ENCODE data around the gene DUS1L. TPM values are rescaled to one million over a fixed set of nuclear protein-coding genes. Genes with fewer than 3 reads are reported as not detected.

DUS1L gene
- polyA plus RNA-seq, 1 of the 3 experiments (the other 2 are of a cell fraction), result 163 TPM

GRCh38 chr17:82012261-82012639 is 53.4 kb downstream of the DUS1L start:
- TF ChIP-seq RXRA (IDR thresholded peaks at IDR 0.05; ENCODE audit: borderline replicate concordance, low read depth) (no peak), FOXJ3 (CRISPR knock-in tag; IDR thresholded peaks at IDR 0.05) (no peak), ELF1 (IDR thresholded peaks at IDR 0.05) (no peak), PBX3 (IDR thresholded peaks at IDR 0.05) (no peak), EP300 (IDR thresholded peaks at IDR 0.05; ENCODE audit: borderline replicate concordance in 1 of 2, low read depth in 1 of 2, low read length in 1 of 2) (no peak), SIN3A (IDR thresholded peaks at IDR 0.05; ENCODE audit: borderline replicate concordance, low read depth, low read length) (no peak), FOXM1 (IDR thresholded peaks at IDR 0.05; ENCODE audit: low read depth) (no peak), FOSL2 (IDR thresholded peaks at IDR 0.05; ENCODE audit: borderline replicate concordance, low read depth) (no peak), MAX (IDR thresholded peaks at IDR 0.05; ENCODE audit: low read depth) (no peak), POLR2AphosphoS5 (IDR thresholded peaks at IDR 0.05; ENCODE audit: low read depth, low read length) (no peak), SMC3 (IDR thresholded peaks at IDR 0.05; ENCODE audit: low read depth, low read length) (no peak), YY1 (IDR thresholded peaks at IDR 0.05; ENCODE audit: low read depth) (no peak), TAF1 (IDR thresholded peaks at IDR 0.05; ENCODE audit: borderline replicate concordance, low read depth, low read length) (no peak), MEF2A (IDR thresholded peaks at IDR 0.05; ENCODE audit: borderline replicate concordance, low read depth) (no peak), MXI1 (IDR thresholded peaks at IDR 0.05; ENCODE audit: low read depth, low read length) (no peak), NFIC (IDR thresholded peaks at IDR 0.05; ENCODE audit: borderline replicate concordance) (no peak), USF1 (IDR thresholded peaks at IDR 0.05; ENCODE audit: borderline replicate concordance, low read depth) (no peak)
- no peak for DNase-seq
- Histone ChIP-seq H3K9ac (no peak overlapping the region), H3K9me3 (no peaks in the 10 kb centered on the region), H3K4me2 (no peak overlapping the region), H3K36me3 (replicated peaks in 1 of 2; ENCODE audit: control insufficient read depth in 1 of 2, insufficient read depth in 2 of 2, low read length in 1 of 2) (peaks cover 0 to 3% of the 10 kb centered on the region in 2 experiments), H3K4me3 (ENCODE audit: low read depth in 2 of 2, low read length in 1 of 2) (no peak overlapping the region), H3K27ac (ENCODE audit: low read depth in 2 of 2, low read length in 1 of 2) (no peak overlapping the region; a peak in 1 of 4 replicates), H3K9me2 (no peaks in the 10 kb centered on the region), H3K4me1 (ENCODE audit: control insufficient read depth in 1 of 2, insufficient read depth in 2 of 2, low read depth in 1 of 2, low read length in 1 of 2) (peaks cover 0 to 29% of the 10 kb centered on the region in 2 experiments; a peak in 2 of 4 replicates), H2AFZ (ENCODE audit: low read depth) (no peak overlapping the region), H3K27me3 (ENCODE audit: insufficient read depth) (no peaks in the 10 kb centered on the region), H4K20me1 (ENCODE audit: insufficient read depth) (no peaks in the 10 kb centered on the region), H3F3A (replicated peaks; ENCODE audit: insufficient read depth) (no peaks in the 10 kb centered on the region), H3K79me2 (ENCODE audit: insufficient read depth) (no peaks in the 10 kb centered on the region; the same call in 1 of the 2 replicates)
- ChIA-PET CTCF (interaction anchor here (1.2 to 35.7 kb wide), 6 partner anchors 9 to 84 kb away, joined by 4 to 1216 read pairs (median 14); partner anchors contain the start of genes CENPX, LRRC45, MAFG and NOTUM), POLR2A (interaction anchor here (0.8 to 1.0 kb wide), 2 partner anchors 45 to 52 kb away, joined by 3 read pairs; no protein-coding TSS in a partner anchor)
- 95% methylated on average over 12 of the region's 20 CpGs for WGBS (ENCODE audit: low lambda C conversion rate)
